SKM-1 (cell line): ENCODE results near the gene HTR3C.

ENCODE experiments used
- DNase-seq: peaks from one replicate; lab custom pipeline; 2025; ENCODE audit not compliant: unreplicated experiment; lab: John Stamatoyannopoulos, UW

HTR3C gene

DNA sequence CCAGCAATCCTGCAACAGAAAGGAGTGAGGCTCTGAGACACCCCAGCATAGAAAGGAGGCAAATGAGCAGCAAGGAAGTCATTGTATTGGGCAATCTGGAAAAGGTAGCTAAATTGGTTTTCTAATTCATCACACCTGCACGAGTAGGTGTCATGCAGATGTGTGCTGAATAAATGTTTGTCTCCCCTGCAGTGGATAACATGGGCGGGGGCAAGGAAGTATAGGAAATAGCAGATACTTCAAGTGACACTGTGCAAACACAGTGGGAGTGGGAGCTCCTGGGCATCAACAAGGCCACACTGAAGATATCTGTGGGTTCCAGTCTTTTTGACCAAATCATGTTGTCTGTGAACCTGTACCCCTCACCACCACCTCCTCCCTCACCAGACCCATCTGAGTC is 29.6 kb downstream of the HTR3C start:
- no peak for DNase-seq

DNA sequence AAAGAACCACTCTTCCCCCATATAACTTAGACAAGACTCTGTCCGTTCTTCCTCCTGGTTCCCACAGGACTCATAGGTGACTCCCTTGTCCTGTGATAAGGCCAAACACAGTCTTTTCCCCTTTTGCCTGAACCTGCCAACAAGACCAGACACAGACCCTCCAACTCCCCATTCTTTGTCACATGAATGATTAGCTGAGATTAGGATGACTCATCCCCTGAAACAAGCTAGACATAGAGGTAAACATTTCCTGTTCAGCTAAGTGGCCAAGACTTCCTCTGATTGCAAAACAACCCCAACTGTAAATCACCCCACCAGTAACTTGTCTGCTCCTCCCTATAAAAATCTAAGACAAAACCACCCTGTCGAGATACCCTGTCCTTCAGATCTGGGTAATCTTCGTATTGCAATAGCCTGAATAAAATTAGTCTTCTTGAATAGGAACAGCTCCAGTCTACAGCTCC is 32.6 kb downstream of the HTR3C start:
- DNase-seq, result no peak

DNA sequence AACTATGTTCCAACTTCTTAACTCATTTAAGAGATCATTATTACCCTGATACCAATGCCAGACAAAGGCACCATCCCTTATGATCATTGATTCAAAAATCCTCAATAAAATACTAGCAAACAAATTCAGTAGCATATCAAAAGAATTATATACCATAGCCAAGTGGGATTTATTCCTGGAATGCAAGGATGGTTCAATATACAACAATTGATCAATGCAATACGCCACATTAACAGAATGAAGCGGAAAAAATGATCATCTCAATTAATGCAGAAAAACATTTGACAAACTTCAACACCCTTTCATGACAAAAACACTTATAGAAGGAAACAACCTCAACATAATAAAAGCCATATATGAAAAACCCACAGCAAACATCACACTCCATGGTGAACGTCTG is 39.4 kb downstream of the HTR3C start:
- no peak for DNase-seq

DNA sequence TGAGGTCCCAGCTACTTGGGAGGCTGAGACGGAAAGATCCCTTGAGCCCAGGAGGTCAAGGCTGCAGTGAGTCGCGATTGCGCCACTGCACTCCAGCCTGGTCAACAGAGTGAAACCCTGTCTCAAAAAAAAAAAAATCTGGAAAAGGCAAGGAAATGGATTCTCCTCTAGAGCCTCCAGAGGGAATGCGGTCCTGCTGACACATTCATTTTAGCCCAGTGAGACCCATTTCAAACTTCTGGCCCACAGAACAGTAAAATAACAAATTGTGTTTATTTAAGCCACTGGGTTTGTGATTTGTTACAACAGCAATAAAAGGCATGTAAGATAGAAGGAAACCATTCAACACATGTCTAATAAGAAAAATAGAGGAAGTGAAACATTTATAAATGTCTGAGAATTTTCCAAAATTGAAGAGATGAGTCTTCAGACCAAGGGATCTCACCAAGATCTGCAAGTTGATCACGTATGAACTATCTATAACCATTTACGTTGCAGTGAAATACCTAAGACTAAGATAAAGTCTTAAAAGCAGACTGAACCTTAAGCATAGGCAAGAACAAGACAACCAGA is 44.0 kb downstream of the HTR3C start, which contains the start of gene HTR3E:
HTR3E (plus strand) TSS at position 254 of the 573 bp plus-strand sequence. CDS start 466 bp downstream, outside the sequence.
- no peak for DNase-seq

DNA sequence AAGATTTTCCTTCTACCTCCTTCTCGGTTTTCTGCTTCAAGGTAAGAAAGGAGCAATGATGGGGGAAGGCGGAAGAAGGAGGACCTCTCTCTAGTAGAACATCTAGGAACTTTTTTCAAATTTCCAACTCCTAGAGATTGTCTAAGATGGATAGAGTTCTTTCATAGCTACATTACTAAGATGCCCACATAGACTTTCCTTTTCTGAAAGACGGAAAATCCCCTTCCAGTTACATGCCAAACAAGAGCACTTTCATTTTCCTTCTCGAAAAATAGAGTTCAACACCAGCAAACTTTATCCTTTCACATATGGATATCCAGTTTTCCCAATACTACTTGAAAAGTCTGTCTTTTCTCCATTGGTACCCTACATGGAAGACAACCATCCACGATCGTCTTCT is 44.7 kb downstream of the HTR3C start:
- DNase-seq, result no peak

DNA sequence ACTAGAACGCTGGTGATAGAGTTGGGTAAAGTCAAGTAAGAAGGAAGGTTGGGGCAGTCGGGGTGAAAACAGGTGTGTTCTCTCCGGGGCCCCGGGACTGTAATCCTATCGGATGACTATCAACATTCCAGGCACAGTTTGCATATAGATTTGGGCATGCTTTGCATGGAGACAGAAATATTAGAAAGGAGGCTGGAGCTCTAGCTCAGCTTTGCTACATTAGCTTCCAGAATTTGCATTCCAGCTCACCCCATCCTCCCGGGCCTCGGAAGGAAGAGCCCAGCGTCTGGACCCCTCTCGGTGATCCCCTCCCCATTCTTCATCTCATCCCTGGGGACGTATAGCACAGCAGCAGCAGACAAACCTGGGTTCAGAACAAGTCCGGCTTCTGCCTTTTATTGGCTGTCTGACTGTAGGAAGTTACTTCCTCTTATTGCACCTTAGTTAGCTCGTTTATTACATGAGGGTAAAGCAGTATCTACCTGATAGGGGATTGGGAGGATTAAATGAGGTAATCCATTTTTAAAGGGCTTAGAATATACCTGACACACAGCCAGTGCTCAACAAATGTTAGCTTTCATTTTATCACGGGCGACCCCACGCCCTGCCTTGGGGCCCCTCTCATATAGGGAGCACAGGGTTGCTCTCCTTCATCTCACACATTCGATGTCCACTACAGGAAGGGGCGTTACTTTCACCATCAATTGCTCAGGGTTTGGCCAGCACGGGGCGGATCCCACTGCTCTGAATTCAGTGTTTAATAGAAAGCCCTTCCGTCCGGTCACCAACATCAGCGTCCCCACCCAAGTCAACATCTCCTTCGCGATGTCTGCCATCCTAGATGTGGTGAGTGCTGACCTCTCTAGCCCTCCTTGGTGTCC is 47.2 kb downstream of the HTR3C start:
- DNase-seq, result no peak
